SK-N-SH treated with all-trans-retinoic acid at 6 μM for 48 hours (cell line): ENCODE data around the gene ZC2HC1B.

ENCODE experiments used
- ATAC-seq: fragments of 200-7000 bp; cut with Tn5 transposase; 3 replicates; pipeline ENCODE4 v1.9.1; 2020; ENCODE audit warnings: mild to moderate bottlenecking, moderate library complexity
- BACH2 ChIP-seq: fragments of 250-450 bp; sonication (Bioruptor Pico); IDR thresholded peaks from 2 replicates; pipeline ENCODE4 v1.9.0; 2021; ENCODE audit warnings: mild to moderate bottlenecking, borderline replicate concordance
- CREB5 ChIP-seq: fragments of 250-450 bp; sonication (Bioruptor Pico); IDR thresholded peaks from 2 replicates; pipeline ENCODE4 v1.5.1; 2020; ENCODE audit warnings: low read depth, mild to moderate bottlenecking, moderate library complexity
- CSDC2 ChIP-seq: fragments of 250-450 bp; sonication (Bioruptor Pico); IDR thresholded peaks from 2 replicates; pipeline ENCODE4 v1.5.0; 2020; ENCODE audit warnings: mild to moderate bottlenecking, moderate library complexity
- CSRNP3 ChIP-seq: fragments of 250-450 bp; sonication (Bioruptor Pico); IDR thresholded peaks from 2 replicates; pipeline ENCODE4 v1.5.1; 2021; ENCODE audit warnings: mild to moderate bottlenecking, moderate library complexity
- ESRRG ChIP-seq: fragments of 250-450 bp; sonication (Bioruptor Pico); IDR thresholded peaks from 2 replicates; pipeline ENCODE4 v1.6.1; 2021; ENCODE audit warnings: mild to moderate bottlenecking
- GLIS3 ChIP-seq: fragments of 250-450 bp; sonication (Bioruptor Pico); IDR thresholded peaks from 2 replicates; pipeline ENCODE4 v1.5.0; 2020; ENCODE audit warnings: mild to moderate bottlenecking, moderate library complexity
- ISL1 ChIP-seq: fragments of 250-450 bp; sonication (Bioruptor Pico); IDR thresholded peaks from 2 replicates; pipeline ENCODE4 v2.1.2; 2022; ENCODE audit warnings: mild to moderate bottlenecking, moderate library complexity
- PPARA ChIP-seq: fragments of 250-450 bp; sonication (Bioruptor Pico); IDR thresholded peaks from 2 replicates; pipeline ENCODE4 v1.5.0; 2020; ENCODE audit warnings: mild to moderate bottlenecking, borderline replicate concordance
- SNAI2 ChIP-seq: fragments of 250-450 bp; sonication (Bioruptor Pico); IDR thresholded peaks from 2 replicates; pipeline ENCODE4 v1.5.0; 2020; ENCODE audit warnings: mild to moderate bottlenecking, moderate library complexity
- TOX ChIP-seq: fragments of 250-450 bp; sonication (Bioruptor Pico); IDR thresholded peaks from 2 replicates; pipeline ENCODE4 v1.8.0; 2021; ENCODE audit warnings: mild to moderate bottlenecking, moderate library complexity, borderline replicate concordance
- TSHZ2 ChIP-seq: fragments of 250-450 bp; sonication (Bioruptor Pico); IDR thresholded peaks from 2 replicates; pipeline ENCODE4 v1.5.0; 2020; ENCODE audit warnings: mild to moderate bottlenecking, moderate library complexity
- ZC3H10 ChIP-seq: fragments of 250-450 bp; sonication (Bioruptor Pico); IDR thresholded peaks from 2 replicates; pipeline ENCODE4 v1.5.1; 2021; ENCODE audit warnings: mild to moderate bottlenecking, moderate library complexity
- ZFP3 ChIP-seq: fragments of 250-450 bp; sonication (Bioruptor Pico); IDR thresholded peaks from 2 replicates; pipeline ENCODE4 v1.5.0; 2020; ENCODE audit warnings: mild to moderate bottlenecking, moderate library complexity
- ZFP30 ChIP-seq: fragments of 450-650 bp; formaldehyde crosslinking; IDR thresholded peaks from 2 replicates; pipeline ENCODE4 v1.5.0; 2022; ENCODE audit warnings: mild to moderate bottlenecking, moderate library complexity
- ZNF565 ChIP-seq: fragments of 450-650 bp; formaldehyde crosslinking; conservative IDR thresholded peaks from 2 replicates; pipeline ENCODE4 v1.5.0; 2020; ENCODE audit warnings: low read depth, mild to moderate bottlenecking, moderate library complexity
- ZNF70 ChIP-seq: fragments of 450-650 bp; formaldehyde crosslinking; IDR thresholded peaks from 2 replicates; pipeline ENCODE4 v1.5.0; 2020; ENCODE audit warnings: mild to moderate bottlenecking, moderate library complexity
- ZNF8 ChIP-seq: fragments of 450-650 bp; formaldehyde crosslinking; IDR thresholded peaks from 2 replicates; pipeline ENCODE4 v1.5.0; 2020; ENCODE audit warnings: mild to moderate bottlenecking, moderate library complexity

The ZC2HC1B gene

GRCh38 chr6:143964674-143965081 lies 100.4 kb downstream of the ZC2HC1B start:
- ATAC-seq: no peak
- TF ChIP-seq CSDC2: no peak
- TF ChIP-seq, all 23 proteins: peak for 0

GRCh38 chr6:143965503-143966171 lies 101.4 kb downstream of the ZC2HC1B start:
- no peak for TF ChIP-seq BACH2 (CRISPR knock-in tag)
- no peak for TF ChIP-seq ZC3H10 (CRISPR knock-in tag)
- ATAC-seq: no peak

GRCh38 chr6:143966312-143966711 lies 102.0 kb downstream of the ZC2HC1B start:
- TF ChIP-seq GLIS3: no peak
- no peak for TF ChIP-seq ZFP30 (CRISPR knock-in tag)
- no peak for TF ChIP-seq CREB5 (CRISPR knock-in tag)
- no peak for TF ChIP-seq ZNF8 (CRISPR knock-in tag)
- TF ChIP-seq ESRRG (CRISPR knock-in tag): no peak
- no peak for TF ChIP-seq ISL1 (CRISPR knock-in tag)
- ATAC-seq: no peak

GRCh38 chr6:143967706-143968376 lies 103.6 kb downstream of the ZC2HC1B start:
- TF ChIP-seq TOX: no peak
- TF ChIP-seq TSHZ2 (CRISPR knock-in tag): no peak
- no peak for ATAC-seq

GRCh38 chr6:143969077-143969476 lies 104.8 kb downstream of the ZC2HC1B start:
- no peak for ATAC-seq
- TF ChIP-seq ESRRG (CRISPR knock-in tag) (no peak), TSHZ2 (CRISPR knock-in tag) (no peak), ZFP3 (CRISPR knock-in tag) (no peak), CSRNP3 (no peak)

GRCh38 chr6:143970456-143971218 lies 106.4 kb downstream of the ZC2HC1B start:
- no peak for ATAC-seq
- no peak for TF ChIP-seq GLIS3
- no peak for TF ChIP-seq ESRRG (CRISPR knock-in tag)
- TF ChIP-seq TSHZ2 (CRISPR knock-in tag): no peak
- TF ChIP-seq SNAI2 (CRISPR knock-in tag): no peak
- TF ChIP-seq ZFP30 (CRISPR knock-in tag): no peak
- TF ChIP-seq TOX: no peak
- no peak for TF ChIP-seq PPARA (CRISPR knock-in tag)
- TF ChIP-seq ZC3H10 (CRISPR knock-in tag): no peak
- TF ChIP-seq CSRNP3: no peak
- no peak for TF ChIP-seq ZNF70 (CRISPR knock-in tag)
- no peak for TF ChIP-seq ZNF8 (CRISPR knock-in tag)
- no peak for TF ChIP-seq ZNF565 (CRISPR knock-in tag)
